ENCODE measurements around the gene LDAH. TPM values are rescaled to one million over a fixed set of nuclear protein-coding genes. Genes with fewer than 3 reads are reported as not detected.

The LDAH gene
- total and polyA plus RNA-seq, 2 donors (not counting 3 experiments of a cell fraction or from before 2014, with no cell fraction given) = 12.3 to 24.0 TPM

- no peak for TF ChIP-seq CTCF (IDR thresholded peaks at IDR 0.05; ENCODE audit: extremely low read depth in 1 of 2, insufficient read depth in 1 of 2, low read depth in 1 of 2, low read length in 2 of 2)
- TF ChIP-seq POLR2A (IDR thresholded peaks at IDR 0.05; ENCODE audit: low read depth, low read length) = no peak
- no peak for TF ChIP-seq POLR2AphosphoS5 (IDR thresholded peaks at IDR 0.05; ENCODE audit: insufficient read depth, low read depth, low read length)
- TF ChIP-seq JUN (IDR thresholded peaks at IDR 0.05; ENCODE audit: borderline replicate concordance, insufficient read depth, insufficient read length, low read depth) = no peak
- TF ChIP-seq MYC (IDR thresholded peaks at IDR 0.05; ENCODE audit: low read depth, low read length) = no peak
- no peak for TF ChIP-seq GATA2 (IDR thresholded peaks at IDR 0.05; ENCODE audit: insufficient read depth, insufficient read length, low read depth, low read length)
- no peak for TF ChIP-seq EZH2 (IDR thresholded peaks at IDR 0.05; ENCODE audit: borderline replicate concordance, low read depth, low read length, severe bottlenecking)
- TF ChIP-seq MAX (IDR thresholded peaks at IDR 0.05; ENCODE audit: insufficient read depth, insufficient read length) = no peak
- no peak for TF ChIP-seq FOS (IDR thresholded peaks at IDR 0.05; ENCODE audit: borderline replicate concordance, insufficient read depth, low read length)
- H3K9me3 ChIP-seq (replicated peaks; ENCODE audit: control insufficient read depth, insufficient read depth, low read length) = no peaks in the 10 kb centered on the region
- dilution Hi-C loops (cut with MboI; ENCODE audit: extremely low pct_ligation_motif_present, low sequenced_read_pairs) (loop anchor here (10.0 kb wide), 1 partner anchor 193 kb away; the partner anchor contains the start of gene RHOB), intact Hi-C loops (cut with micrococcal nuclease) (no loop called here)
- H3K79me2 ChIP-seq (ENCODE audit: control insufficient read depth, insufficient read depth, low read length) = no peaks in the 10 kb centered on the region
- H3K4me3 ChIP-seq (replicated peaks in 1 of 3; ENCODE audit: insufficient read depth in 1 of 3, low read depth in 1 of 3, low read length in 3 of 3) = no peak overlapping the region
- peaks cover 28% of the 10 kb centered on the region for H3K4me1 ChIP-seq (ENCODE audit: control insufficient read depth, extremely low read depth, insufficient read depth, low read length)
- H4K20me1 ChIP-seq (replicated peaks; ENCODE audit: control insufficient read depth, extremely low read depth, insufficient read depth, low read length) = no peaks in the 10 kb centered on the region
- DNase-seq (ENCODE audit: low read depth, low spot score) (no peak), FAIRE-seq (no peak)
- no peaks in the 10 kb centered on the region for H3K27me3 ChIP-seq (ENCODE audit: control insufficient read depth in 2 of 2, insufficient read depth in 2 of 2, low read length in 2 of 2)
- H2AFZ ChIP-seq (ENCODE audit: low read depth, low read length) = no peak overlapping the region
- no peak overlapping the region for H3K9ac ChIP-seq (replicated peaks; ENCODE audit: extremely low read depth, insufficient read depth, low read length)
- peaks cover 0 to 22% of the 10 kb centered on the region in 2 experiments for H3K36me3 ChIP-seq (ENCODE audit: control insufficient read depth in 2 of 2, extremely low read depth in 1 of 2, insufficient read depth in 2 of 2, low read length in 2 of 2)
- H3K4me2 ChIP-seq (ENCODE audit: insufficient read depth, low read length) = no peak overlapping the region
- POLR2A ChIA-PET = no interaction called here
- CTCF ChIA-PET = interaction anchor here (0.7 to 5.5 kb wide), 3 partner anchors 185 to 198 kb away, joined by 3 to 83 read pairs (median 75); no protein-coding TSS in a partner anchor
- no TSS peak for BruUV-seq (replicated peaks)
- no peak overlapping the region for H3K27ac ChIP-seq (ENCODE audit: insufficient read depth, low read depth, low read length)
- no peaks in the 10 kb centered on the region for H3K9me1 ChIP-seq (replicated peaks; ENCODE audit: control insufficient read depth, extremely low read depth, insufficient read depth, low read length)
Observed at GRCh38 chr2:20638014-20638413, 184.9 kb downstream of the LDAH start.

All from endothelial cell of umbilical vein (primary cell).